Measurements from ENCODE around the gene ADGRL3. TPM values are rescaled to one million over a fixed set of nuclear protein-coding genes. Genes with fewer than 3 reads are reported as not detected.
"Not testable (repeated sequence)": the region's sequence is repeated elsewhere in the genome, so short reads cannot be mapped to it uniquely, and the experiment has no call there.

The ADGRL3 gene
- total and polyA plus RNA-seq, 9 donors = 0.88 to 9.5 (median 2.5) TPM

DNA sequence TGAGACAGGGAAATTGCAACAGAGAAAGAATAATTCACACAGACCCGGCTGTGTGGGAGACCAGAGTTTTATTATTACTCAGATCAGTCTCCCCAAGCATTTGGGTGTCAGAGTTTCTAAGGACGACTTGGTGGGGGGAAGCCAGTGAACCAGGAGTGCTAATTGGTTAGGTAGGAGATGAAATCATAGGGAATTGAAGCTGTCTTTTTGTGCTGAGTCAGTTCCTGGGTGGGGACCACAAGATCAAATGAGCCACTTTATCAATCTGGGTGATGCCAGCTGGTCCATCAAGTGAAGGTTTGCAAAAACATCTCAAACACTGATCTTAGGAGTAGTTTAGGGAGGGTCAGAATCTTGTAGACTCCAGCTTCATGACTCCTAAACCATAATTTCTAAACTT lies 560.7 kb downstream of the ADGRL3 start:
- H3K36me3 ChIP-seq = no peaks in the 10 kb centered on the region
- TF ChIP-seq POLR2A (IDR thresholded peaks at IDR 0.05) (no peak), EP300 (IDR thresholded peaks at IDR 0.05) (no peak)
- TF ChIP-seq, protein P1, sequence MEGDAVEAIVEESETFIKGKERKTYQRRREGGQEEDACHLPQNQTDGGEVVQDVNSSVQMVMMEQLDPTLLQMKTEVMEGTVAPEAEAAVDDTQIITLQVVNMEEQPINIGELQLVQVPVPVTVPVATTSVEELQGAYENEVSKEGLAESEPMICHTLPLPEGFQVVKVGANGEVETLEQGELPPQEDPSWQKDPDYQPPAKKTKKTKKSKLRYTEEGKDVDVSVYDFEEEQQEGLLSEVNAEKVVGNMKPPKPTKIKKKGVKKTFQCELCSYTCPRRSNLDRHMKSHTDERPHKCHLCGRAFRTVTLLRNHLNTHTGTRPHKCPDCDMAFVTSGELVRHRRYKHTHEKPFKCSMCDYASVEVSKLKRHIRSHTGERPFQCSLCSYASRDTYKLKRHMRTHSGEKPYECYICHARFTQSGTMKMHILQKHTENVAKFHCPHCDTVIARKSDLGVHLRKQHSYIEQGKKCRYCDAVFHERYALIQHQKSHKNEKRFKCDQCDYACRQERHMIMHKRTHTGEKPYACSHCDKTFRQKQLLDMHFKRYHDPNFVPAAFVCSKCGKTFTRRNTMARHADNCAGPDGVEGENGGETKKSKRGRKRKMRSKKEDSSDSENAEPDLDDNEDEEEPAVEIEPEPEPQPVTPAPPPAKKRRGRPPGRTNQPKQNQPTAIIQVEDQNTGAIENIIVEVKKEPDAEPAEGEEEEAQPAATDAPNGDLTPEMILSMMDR (IDR thresholded peaks at IDR 0.05) = no peak
- intact Hi-C loops (cut with DNase I) = no loop called here
- H3K27ac ChIP-seq = no peak overlapping the region
- no peaks in the 10 kb centered on the region for H3K27me3 ChIP-seq
- DNase-seq = no peak
- H3K4me1 ChIP-seq (ENCODE audit: insufficient read depth) = no peaks in the 10 kb centered on the region
- peaks cover 0 to 5% of the 10 kb centered on the region in 2 donors for H3K9me3 ChIP-seq
- WGBS, 3 donors = 89 to 94% (median 92%) methylated on average over 2 of the region's 2 CpGs
- no peak overlapping the region for H3K4me3 ChIP-seq

DNA sequence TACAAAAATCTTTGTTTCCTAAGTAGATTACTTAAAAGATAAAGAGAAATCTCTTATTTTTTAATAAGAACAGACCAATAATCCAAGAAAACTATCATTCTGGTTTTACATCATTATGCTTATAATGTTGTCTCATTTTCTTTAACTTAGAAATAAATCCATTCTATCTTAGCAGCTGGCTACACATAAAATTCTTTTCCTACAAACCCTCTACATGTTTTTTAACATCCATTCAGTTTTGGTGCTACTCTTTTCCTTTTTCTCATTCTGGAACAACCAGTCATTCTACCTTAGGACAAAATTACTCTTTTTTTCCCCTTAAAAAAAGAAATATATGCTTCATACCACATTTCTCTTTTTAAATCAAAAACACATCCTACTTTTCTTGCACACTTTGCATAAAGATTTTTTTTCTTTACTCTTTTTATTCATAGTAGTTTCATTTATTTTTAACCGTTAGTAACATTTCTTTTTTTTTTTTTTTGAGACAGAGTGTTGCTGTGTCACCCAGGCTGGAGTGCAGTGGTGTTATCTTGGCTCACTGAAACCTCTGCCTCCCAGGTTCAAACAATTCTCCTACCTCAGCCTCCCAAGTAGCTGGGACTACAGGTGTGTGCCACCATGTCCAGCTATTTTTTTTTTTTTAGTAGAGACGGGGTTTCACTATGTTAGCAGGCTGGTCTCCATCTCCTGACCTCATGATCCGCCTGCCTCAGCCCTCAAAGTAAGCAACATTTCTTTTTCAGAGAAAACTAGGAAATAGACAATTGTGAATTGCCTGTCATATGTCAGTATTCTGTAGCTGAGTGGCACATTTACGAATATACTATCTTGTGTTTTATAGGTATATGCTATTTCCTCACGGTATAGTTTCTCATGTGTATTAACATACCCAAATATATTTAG lies 562.8 kb downstream of the ADGRL3 start:
- intact Hi-C loops (cut with DNase I) = no loop called here

GRCh38 chr4:61763682-61764081 lies 563.6 kb downstream of the ADGRL3 start:
- DNase-seq = no peak
- TF ChIP-seq POLR2A (IDR thresholded peaks at IDR 0.05) = no peak
- intact Hi-C loops (cut with DNase I) = no loop called here
- Histone ChIP-seq H3K9me3 (peaks cover 0 to 5% of the 10 kb centered on the region in 2 donors), H3K4me3 (no peak overlapping the region), H3K27me3 (no peaks in the 10 kb centered on the region), H3K4me1 (ENCODE audit: insufficient read depth) (no peaks in the 10 kb centered on the region), H3K27ac (no peak overlapping the region), H3K36me3 (no peaks in the 10 kb centered on the region)

More for the DNA sequence above, 562.8 kb downstream of the ADGRL3 start:
- Histone ChIP-seq H3K9me3 (peaks cover 0 to 5% of the 10 kb centered on the region in 2 donors), H3K27me3 (no peaks in the 10 kb centered on the region), H3K4me1 (ENCODE audit: insufficient read depth) (no peaks in the 10 kb centered on the region), H3K36me3 (no peaks in the 10 kb centered on the region), H3K27ac (no peak overlapping the region), H3K4me3 (no peak overlapping the region)
- DNase-seq = no peak
- TF ChIP-seq EP300 (IDR thresholded peaks at IDR 0.05) (no peak), POLR2A (IDR thresholded peaks at IDR 0.05) (no peak)
- TF ChIP-seq, protein P1 (IDR thresholded peaks at IDR 0.05) = no peak
- 83 to 91% (median 89%) methylated on average over 5 of the region's 5 CpGs for WGBS, 3 donors

DNA sequence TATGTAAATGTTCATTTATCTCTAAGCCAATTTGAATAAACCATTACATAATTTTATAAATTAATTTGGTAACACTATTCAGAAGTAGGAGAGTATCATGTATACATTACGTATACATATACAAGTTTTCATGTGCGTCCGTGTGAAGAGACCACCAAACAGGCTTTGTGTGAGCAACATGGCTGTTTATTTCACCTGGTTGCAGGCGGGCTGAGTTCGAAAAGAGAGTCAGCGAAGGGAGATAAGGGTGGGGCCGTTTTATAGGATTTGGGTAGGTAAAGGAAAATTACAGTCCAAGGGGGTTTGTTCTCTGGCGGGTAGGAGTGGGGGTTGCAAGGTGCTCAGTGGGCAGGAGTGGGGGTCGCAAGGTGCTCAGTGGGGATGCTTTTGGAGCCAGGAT lies 564.0 kb downstream of the ADGRL3 start:
- H3K9me3 ChIP-seq; H3K36me3 ChIP-seq; H3K27ac ChIP-seq; H3K4me3 ChIP-seq; DNase-seq; H3K27me3 ChIP-seq; intact Hi-C loops (cut with DNase I); H3K4me1 ChIP-seq (ENCODE audit: insufficient read depth): not testable (repeated sequence)
- 88 to 91% (median 89%) methylated on average over 9 of the region's 9 CpGs for WGBS, 3 donors

- 85 to 89% (median 85%) methylated on average over 12 to 14 of the region's 14 CpGs for WGBS, 3 donors
- DNase-seq; intact Hi-C loops (cut with DNase I): not testable (repeated sequence)
Observed at GRCh38 chr4:61769444-61770167, 569.5 kb downstream of the ADGRL3 start.

GRCh38 chr4:61770456-61770855 lies 570.3 kb downstream of the ADGRL3 start:
- H3K4me3 ChIP-seq = no peak overlapping the region
- intact Hi-C loops (cut with DNase I) = no loop called here
- 74 to 84% (median 81%) methylated on average over 1 of the region's 1 CpG for WGBS, 3 donors
- H3K36me3 ChIP-seq = no peaks in the 10 kb centered on the region
- no peak for TF ChIP-seq POLR2A (IDR thresholded peaks at IDR 0.05)
- TF ChIP-seq, protein P1 (IDR thresholded peaks at IDR 0.05) = no peak
- no peak for TF ChIP-seq EP300 (IDR thresholded peaks at IDR 0.05)
- no peaks in the 10 kb centered on the region for H3K9me3 ChIP-seq
- H3K27ac ChIP-seq = no peak overlapping the region
- no peak for DNase-seq
- no peaks in the 10 kb centered on the region for H3K27me3 ChIP-seq
- H3K4me1 ChIP-seq (ENCODE audit: insufficient read depth) = no peaks in the 10 kb centered on the region

More at GRCh38 chr4:61769444-61770167, 569.5 kb downstream of the ADGRL3 start:
- H3K4me3 ChIP-seq; H3K36me3 ChIP-seq; H3K27me3 ChIP-seq; H3K9me3 ChIP-seq; H3K4me1 ChIP-seq (ENCODE audit: insufficient read depth); H3K27ac ChIP-seq: not testable (repeated sequence)
